Transverse colon (tissue), 4 donors: ENCODE data around the gene MMP8.

Source experiments
- POLR2A ChIP-seq: fragments of 450-650 bp; IDR thresholded peaks from one replicate; pipeline ENCODE4 v1.6.1; 2016; ENCODE audit warnings: antibody characterized with exemption, mild to moderate bottlenecking, moderate library complexity
- POLR2AphosphoS5 ChIP-seq, 3 donors: sonication (generic); formaldehyde crosslinking; IDR thresholded peaks; one replicate each; pipeline ENCODE4 v1.6.1; 2016; ENCODE audit warnings: antibody characterized with exemption in 3 of 3
- TF ChIP-seq, protein P1 (sequence below), 5 experiments: fragments of 200-600 bp in 3 of 5; fragments of 450-650 bp in 2 of 5; sonication (generic) in 3 of 5; IDR thresholded peaks; 1 replicate in 2 of 5; 2 replicates in 3 of 5; pipeline ENCODE4 v1.5.1; 2016 to 2017; ENCODE audit warnings: antibody characterized with exemption in 5 of 5, inconsistent platforms in 3 of 5, mild to moderate bottlenecking in 2 of 5, moderate library complexity in 1 of 5

DNA sequence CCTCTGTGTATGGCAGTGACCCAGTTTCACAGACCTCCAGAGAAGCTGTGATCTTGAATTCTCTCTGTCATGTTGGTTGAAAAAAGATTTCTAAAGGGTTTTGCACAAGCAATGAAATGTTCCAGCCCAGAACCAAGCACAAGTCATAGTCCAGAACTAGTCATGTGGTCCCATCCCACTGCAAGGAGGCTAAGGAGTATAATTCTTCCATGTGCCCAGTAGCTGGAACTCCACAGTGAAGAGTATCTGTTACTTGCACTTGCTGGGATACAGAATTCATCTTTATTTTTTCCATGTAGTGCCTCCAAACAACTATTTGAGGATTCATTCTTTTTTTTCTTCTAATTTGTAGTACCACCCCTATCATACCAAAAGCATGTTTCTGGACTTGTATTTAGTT is 9.9 kb upstream of the MMP8 start:
- no peak for TF ChIP-seq POLR2A
- TF ChIP-seq, protein P1, sequence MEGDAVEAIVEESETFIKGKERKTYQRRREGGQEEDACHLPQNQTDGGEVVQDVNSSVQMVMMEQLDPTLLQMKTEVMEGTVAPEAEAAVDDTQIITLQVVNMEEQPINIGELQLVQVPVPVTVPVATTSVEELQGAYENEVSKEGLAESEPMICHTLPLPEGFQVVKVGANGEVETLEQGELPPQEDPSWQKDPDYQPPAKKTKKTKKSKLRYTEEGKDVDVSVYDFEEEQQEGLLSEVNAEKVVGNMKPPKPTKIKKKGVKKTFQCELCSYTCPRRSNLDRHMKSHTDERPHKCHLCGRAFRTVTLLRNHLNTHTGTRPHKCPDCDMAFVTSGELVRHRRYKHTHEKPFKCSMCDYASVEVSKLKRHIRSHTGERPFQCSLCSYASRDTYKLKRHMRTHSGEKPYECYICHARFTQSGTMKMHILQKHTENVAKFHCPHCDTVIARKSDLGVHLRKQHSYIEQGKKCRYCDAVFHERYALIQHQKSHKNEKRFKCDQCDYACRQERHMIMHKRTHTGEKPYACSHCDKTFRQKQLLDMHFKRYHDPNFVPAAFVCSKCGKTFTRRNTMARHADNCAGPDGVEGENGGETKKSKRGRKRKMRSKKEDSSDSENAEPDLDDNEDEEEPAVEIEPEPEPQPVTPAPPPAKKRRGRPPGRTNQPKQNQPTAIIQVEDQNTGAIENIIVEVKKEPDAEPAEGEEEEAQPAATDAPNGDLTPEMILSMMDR (IDR thresholded peaks at IDR 0.05) = no peak
- no peak for TF ChIP-seq POLR2AphosphoS5 (IDR thresholded peaks at IDR 0.05)
